HG02852 (cell line): ENCODE data around the gene KCTD8.
"Not testable (repeated sequence)": the region's sequence is repeated elsewhere in the genome, so short reads cannot be mapped to it uniquely, and the experiment has no call there.

Experiments used
- ATAC-seq: cut with Tn5 transposase; IDR thresholded peaks from one replicate; pipeline ENCODE4 v1.9.1; 2021; ENCODE audit warnings: mild to moderate bottlenecking, moderate library complexity; ENCODE audit not compliant: unreplicated experiment

Gene KCTD8

DNA sequence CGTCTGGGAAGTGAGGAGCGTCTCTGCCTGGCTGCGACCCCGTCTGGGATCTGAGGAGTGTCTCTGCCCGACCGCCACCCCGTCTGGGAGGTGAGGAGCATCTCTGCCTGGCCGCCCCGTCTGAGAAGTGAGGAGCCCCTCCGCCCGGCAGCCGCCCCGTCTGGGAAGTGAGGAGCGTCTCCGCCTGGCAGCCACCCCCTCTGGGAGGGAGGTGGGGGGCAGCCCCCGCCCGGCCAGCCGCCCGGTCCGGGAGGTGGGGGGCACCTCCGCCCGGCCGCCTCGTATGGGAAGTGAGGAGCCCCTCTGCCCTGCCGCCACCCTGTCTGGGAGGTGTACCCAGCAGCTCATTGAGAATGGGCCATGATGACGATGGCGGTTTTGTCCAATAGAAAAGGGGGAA is 280.8 kb downstream of the KCTD8 start:
- ATAC-seq, result not testable (repeated sequence)

DNA sequence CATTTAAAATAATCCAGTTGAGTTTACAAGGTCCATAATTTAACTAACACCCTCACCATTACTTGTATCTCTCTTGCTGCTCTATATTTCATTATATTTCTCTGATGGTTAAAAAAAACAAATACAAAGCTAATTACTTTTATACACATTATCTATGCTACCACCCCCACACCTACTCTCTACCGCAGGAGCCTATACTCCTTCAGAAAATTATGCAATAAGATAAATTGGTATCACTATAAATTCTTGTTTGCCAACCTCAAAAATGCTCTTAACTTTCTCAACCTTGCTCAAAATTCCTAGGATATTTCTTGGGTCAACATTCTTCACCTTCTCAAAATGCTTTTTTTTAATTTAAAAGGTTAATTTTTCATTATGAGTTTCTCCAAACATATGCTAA is 282.7 kb downstream of the KCTD8 start:
- no peak for ATAC-seq

DNA sequence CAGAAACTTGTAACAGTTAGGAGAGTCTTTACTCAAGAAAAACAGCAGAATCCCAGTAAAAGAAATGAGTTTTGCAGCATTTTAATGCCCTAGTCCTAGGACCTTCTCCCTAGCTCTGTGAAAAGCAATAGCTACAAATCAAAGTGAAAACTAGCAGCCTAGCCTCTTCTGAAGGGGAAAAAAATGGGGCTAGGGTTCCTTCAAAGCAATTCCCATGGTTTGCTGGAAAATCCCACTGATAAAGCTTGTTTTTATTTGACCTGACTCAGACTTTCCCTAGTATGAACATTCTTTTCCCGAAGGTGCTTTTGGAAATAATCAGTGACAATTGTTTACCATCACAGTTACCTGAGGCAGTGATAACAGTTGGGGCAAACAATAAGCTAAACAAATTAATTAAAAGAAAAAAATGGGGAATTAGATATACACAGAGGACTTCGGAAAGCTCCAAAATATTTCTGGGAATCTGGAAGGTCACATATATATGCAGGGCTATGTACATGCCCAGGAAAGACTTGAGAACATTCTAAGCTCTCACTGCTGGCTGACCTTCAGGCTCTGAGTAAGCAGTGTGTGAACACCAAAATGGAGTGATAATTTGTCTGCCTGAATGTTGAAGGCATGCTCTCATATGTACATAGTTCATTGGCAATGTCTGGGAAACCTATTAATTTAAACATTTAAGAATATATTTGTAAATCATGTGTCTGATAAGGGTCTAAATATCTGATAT is 285.9 kb downstream of the KCTD8 start:
- ATAC-seq, result no peak

- no peak for ATAC-seq
These were observed 286.9 kb downstream of the KCTD8 start for GRCh38 chr4:44161756-44162155.

DNA sequence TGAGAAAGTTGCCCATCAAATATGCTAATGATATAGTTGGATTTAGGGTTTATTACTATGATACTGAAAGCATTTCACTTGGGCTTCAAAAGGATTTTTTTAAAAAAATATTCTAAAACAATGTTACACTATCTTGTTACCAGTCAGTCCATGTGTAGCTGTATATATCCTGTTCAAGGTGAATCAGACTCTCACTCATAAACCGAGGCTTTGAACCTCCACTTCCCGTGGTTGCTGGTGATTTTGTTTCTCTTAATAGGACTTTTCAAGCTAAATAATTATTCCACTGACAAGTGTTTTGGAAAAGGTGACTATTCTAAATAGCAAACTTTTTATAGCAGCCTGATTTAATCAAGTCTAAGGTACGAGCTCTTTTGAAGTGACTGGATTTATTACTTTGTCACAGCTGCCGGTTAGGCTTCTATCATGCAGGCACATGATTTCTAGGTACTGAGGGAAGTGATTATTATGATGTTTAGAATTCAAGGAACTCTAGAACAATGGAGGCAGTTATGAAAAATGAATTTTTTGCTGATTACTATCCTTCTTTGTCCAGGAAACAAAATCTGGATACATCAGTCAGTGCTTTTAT is 287.7 kb downstream of the KCTD8 start:
- ATAC-seq, result no peak

DNA sequence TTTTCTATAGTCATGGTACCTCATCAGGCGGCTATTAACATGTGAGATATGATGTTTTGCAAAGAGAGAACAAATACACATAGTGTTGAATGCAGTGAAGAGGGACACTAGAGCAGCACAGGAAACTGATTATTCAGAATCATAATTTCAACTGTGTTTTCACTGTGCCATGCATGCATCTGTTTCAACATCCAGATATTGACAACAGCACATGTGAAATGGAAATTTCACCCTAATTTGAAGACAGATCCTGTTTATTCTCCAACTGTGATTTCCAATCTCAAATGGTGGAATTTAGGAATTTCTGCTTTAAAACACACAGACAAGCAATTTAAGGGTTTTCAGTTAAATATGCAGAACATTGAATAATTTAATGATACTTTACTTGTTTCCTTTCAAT is 288.6 kb downstream of the KCTD8 start:
- no peak for ATAC-seq

DNA sequence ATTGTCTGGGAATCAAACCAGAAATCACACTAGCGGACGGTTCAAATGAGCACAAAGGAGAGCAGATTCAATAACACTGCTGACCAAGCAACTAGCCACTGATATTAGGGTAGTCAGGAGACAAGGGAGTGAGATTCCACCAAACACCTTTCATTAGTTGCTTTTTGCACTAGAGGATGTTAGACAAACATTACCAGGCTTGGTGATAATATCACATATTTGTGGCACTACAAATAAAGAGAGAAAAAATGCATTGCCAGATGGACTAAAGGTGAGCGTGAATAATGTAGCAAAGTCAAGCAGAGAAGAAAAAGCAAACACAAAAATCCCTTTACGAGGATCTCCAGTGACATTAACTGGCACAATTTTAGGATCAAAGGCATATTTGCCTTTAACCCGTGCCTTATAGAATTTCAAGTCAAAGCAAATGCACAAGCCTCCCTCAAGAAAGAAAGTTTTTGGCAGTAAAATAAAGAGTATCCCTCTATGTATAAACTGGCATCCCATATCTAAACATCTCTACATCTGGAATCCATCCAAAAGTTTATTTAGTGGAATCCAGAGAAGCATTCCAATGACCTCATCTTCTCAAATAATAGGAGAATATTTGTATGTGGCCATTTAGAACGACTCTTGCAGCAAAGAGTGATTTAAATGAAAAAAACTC is 290.9 kb downstream of the KCTD8 start:
- ATAC-seq, result no peak

GRCh38 chr4:44150091-44150576 is 298.5 kb downstream of the KCTD8 start:
- ATAC-seq, result no peak

- ATAC-seq, result no peak
These were observed 299.3 kb downstream of the KCTD8 start for GRCh38 chr4:44149282-44149681.

GRCh38 chr4:44147571-44148075 is 301.0 kb downstream of the KCTD8 start:
- ATAC-seq, result no peak

- ATAC-seq, result no peak
These were observed 302.1 kb downstream of the KCTD8 start for GRCh38 chr4:44146516-44146915.

- no peak for ATAC-seq
These were observed 302.7 kb downstream of the KCTD8 start for GRCh38 chr4:44145868-44146267.

DNA sequence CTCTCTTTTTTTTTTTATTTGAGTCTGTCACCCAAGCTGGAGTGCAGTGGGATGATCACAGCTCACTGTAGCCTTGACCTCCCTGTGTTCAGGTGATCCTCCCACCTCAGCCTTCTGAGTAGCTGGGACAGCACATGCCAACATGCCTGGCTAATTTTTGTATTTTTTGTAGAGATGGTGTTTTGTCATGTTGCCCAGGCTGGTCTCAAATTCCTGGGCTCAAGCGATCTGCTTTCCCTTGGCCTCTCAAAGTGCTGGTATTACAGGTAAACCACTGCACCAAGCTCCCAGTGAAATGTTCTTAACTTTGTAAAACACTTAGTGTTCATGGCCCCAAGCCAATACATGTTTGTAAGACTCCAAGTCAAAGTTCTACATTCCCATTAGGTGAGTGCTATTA is 316.1 kb downstream of the KCTD8 start:
- ATAC-seq, result no peak
